ENCODE measurements around the gene CHIT1.

The CHIT1 gene

GRCh38 chr1:203188686-203189232, 40.7 kb downstream of the CHIT1 start:
- no peak for TF ChIP-seq CTCF (IDR thresholded peaks at IDR 0.05)

GRCh38 chr1:203187689-203188264, 41.7 kb downstream of the CHIT1 start:
- TF ChIP-seq CTCF (IDR thresholded peaks at IDR 0.05) = no peak

- no peak for TF ChIP-seq CTCF (IDR thresholded peaks at IDR 0.05)
Observed at GRCh38 chr1:203187304-203187685, 42.2 kb downstream of the CHIT1 start.

GRCh38 chr1:203186446-203187303, 42.8 kb downstream of the CHIT1 start, which contains the start of gene CHI3L1:
TSS of gene CHI3L1 (minus strand) at chr1:203186704. CDS start at chr1:203186623, 81 bp downstream.
- no peak for TF ChIP-seq CTCF (IDR thresholded peaks at IDR 0.05)

- TF ChIP-seq CTCF (IDR thresholded peaks at IDR 0.05) = no peak
Observed at GRCh38 chr1:203186091-203186445, 43.4 kb downstream of the CHIT1 start.

- TF ChIP-seq CTCF (IDR thresholded peaks at IDR 0.05) = no peak
Observed at GRCh38 chr1:203185585-203185984, 43.9 kb downstream of the CHIT1 start.

- TF ChIP-seq CTCF (IDR thresholded peaks at IDR 0.05) = no peak
Observed at GRCh38 chr1:203185061-203185461, 44.4 kb downstream of the CHIT1 start.

Measured in LNCAP (cell line).